Stimulated activated CD8-positive, alpha-beta memory T cell treated with anti-CD3 and anti-CD28 coated beads, Interleukin-4, amount 100 ng/mL, for 1 hour (primary cell): ENCODE data around the gene ANKRD36C.
A peak's percentile ranks its signal among the peaks of the same experiment; 100 is the strongest.
"Not testable (repeated sequence)": the region's sequence is repeated elsewhere in the genome, so short reads cannot be mapped to it uniquely, and the experiment has no call there.

Experiments used
- DNase-seq, 2 donors: peaks; one replicate each; pipeline ENCODE4 v3.0.0-alpha.2; 2020; ENCODE audit warnings: low read depth in 2 of 2, low spot score in 1 of 2

Gene ANKRD36C

DNA sequence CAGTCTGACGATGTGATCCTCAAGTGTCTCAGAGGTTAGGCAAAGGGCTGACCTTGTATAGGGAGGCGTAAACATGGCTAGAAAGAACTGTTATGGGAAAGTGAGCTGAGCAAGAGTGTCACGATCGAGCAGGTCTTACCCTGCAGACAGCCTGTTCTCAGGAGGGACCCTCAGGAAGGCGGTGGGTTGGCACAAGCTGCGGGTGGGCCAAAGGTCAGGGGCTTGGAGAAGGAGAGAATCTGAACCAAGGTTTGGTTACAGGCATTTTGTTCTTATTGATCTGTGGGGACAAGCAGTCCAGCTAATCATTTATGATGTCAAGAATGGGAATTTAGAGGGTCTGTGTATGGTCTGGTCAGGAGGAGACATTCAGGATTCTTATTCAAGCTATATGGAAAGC, 16.4 kb upstream of the ANKRD36C start:
- DNase-seq = not testable (repeated sequence)

DNA sequence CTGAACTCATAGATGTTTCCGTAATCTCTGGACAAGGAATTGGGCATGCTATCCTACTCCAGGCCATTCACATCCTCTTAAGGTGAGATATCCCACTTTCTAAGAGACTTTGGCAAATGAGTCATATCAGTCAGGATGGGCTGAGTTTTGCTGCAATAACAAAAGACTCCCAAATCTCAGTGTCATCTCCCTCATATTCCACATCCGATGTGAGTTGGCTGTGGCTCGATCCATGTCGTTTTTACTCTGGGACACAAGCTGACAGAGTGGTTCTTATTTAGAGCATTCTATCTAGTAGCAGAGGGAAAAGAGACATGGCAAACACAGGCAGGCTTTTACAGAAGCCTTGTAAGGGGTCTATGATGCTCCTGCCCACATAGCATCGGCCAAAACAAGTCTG, 14.6 kb upstream of the ANKRD36C start:
- DNase-seq = not testable (repeated sequence)

GRCh38 chr2:95992520-95993272, 1.1 kb upstream of the ANKRD36C start:
- peak in 1 of 2 donors; percentile 22 for DNase-seq

DNA sequence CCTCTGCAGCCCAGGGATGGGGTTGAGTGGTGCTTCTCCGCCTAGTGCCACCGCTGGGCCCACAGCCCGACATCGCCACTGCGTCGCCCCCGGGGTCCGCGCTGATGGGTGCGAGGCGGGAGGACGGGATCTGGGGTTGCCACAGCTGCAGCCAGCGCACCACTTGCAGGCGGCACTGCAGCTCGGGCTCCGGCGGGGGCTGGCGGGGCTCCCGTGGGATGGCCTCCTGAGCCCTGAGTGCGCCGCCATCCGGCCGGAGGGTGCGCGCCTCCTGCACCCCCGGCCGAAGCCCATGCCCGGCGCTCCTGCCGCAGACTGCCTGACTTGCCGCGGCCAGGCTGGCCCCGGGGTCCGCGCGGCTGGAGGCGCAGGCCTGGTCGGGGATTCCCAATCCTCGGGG, 478 bp upstream of the ANKRD36C start:
- peak in 1 of 2 donors; percentile 3 for DNase-seq

- not testable (repeated sequence) for DNase-seq
These were observed 740 bp downstream of the ANKRD36C start for GRCh38 chr2:95990884-95991283.

- not testable (repeated sequence) for DNase-seq
These were observed 40.0 kb downstream of the ANKRD36C start for GRCh38 chr2:95951662-95952061.

DNA sequence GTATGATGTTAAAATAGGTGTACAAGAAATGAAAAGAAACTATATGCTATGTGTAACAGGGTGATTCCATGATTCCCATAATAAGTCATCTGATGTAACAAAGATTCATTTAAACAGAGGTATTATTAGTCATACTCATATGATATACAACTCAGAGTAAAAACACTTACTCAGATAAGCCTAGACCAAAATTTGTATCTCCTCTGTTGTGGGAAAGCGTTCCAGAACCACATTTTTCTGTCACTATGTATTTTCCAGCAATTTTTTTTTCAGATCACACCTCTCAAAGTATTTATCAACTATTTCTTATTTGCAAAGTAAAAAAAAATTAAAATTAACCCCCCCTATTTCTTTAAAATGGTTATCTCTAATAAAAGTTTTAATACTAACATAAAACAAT, 43.6 kb downstream of the ANKRD36C start:
- DNase-seq = not testable (repeated sequence)

GRCh38 chr2:95939947-95940346, 51.7 kb downstream of the ANKRD36C start:
- DNase-seq = not testable (repeated sequence)

- not testable (repeated sequence) for DNase-seq
These were observed 60.9 kb downstream of the ANKRD36C start for GRCh38 chr2:95930740-95931139.

GRCh38 chr2:95917007-95917406, 74.6 kb downstream of the ANKRD36C start:
- DNase-seq = not testable (repeated sequence)

- DNase-seq = not testable (repeated sequence)
These were observed 76.5 kb downstream of the ANKRD36C start for GRCh38 chr2:95915131-95915530.

DNA sequence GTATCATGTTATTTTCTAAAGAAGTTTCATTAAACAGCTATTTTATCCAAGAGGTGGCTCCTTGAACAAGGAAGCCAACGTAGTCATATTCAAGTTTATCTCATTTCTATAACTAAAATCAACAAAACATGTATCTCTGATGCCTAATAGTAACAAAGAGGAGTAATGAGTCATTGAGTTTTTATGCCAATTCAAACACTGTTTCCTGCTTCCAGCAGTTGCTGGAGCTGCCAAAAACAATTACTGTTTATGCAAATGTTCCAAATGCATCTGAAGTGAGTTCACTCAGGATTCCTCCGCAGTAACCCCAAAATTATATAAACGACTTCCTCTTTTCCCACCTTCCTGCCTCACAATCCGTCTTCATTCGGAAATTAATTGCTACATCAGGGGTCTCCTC, 80.2 kb downstream of the ANKRD36C start:
- DNase-seq = not testable (repeated sequence)

GRCh38 chr2:95894443-95894842, 97.2 kb downstream of the ANKRD36C start:
- not testable (repeated sequence) for DNase-seq

- not testable (repeated sequence) for DNase-seq
These were observed 123.7 kb downstream of the ANKRD36C start for GRCh38 chr2:95867929-95868328.

DNA sequence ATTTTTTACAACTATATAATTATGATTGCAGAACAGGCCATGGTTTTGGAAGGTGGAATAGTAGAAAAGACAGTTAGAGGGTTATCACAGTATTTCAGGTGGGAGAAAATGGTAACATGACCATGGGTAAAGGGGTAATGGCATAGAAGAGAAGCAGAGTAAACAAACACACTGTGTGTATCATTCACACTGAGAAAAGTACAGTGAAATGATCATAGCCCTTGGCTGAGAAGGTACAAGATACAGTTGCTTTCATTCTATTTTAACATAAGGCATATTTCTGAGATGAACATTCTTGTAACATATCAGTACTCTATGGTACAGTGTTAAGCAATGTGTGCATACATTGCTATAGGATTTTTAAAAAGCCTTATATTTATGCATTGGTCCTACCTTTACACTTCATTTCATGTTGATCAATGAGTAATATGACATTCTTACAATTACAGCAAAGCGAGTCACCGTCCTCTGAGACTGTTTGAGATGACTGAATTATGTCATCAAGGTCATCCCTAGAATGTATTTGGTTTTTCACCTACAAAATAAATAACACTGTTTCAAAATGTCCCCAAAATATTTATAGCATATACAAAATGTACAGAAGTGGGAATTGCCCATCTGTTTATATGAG, 124.5 kb downstream of the ANKRD36C start:
- not testable (repeated sequence) for DNase-seq

- DNase-seq = not testable (repeated sequence)
These were observed 129.5 kb downstream of the ANKRD36C start for GRCh38 chr2:95862121-95862520.

- no peak for DNase-seq
These were observed 155.5 kb downstream of the ANKRD36C start for GRCh38 chr2:95836151-95836550.

DNA sequence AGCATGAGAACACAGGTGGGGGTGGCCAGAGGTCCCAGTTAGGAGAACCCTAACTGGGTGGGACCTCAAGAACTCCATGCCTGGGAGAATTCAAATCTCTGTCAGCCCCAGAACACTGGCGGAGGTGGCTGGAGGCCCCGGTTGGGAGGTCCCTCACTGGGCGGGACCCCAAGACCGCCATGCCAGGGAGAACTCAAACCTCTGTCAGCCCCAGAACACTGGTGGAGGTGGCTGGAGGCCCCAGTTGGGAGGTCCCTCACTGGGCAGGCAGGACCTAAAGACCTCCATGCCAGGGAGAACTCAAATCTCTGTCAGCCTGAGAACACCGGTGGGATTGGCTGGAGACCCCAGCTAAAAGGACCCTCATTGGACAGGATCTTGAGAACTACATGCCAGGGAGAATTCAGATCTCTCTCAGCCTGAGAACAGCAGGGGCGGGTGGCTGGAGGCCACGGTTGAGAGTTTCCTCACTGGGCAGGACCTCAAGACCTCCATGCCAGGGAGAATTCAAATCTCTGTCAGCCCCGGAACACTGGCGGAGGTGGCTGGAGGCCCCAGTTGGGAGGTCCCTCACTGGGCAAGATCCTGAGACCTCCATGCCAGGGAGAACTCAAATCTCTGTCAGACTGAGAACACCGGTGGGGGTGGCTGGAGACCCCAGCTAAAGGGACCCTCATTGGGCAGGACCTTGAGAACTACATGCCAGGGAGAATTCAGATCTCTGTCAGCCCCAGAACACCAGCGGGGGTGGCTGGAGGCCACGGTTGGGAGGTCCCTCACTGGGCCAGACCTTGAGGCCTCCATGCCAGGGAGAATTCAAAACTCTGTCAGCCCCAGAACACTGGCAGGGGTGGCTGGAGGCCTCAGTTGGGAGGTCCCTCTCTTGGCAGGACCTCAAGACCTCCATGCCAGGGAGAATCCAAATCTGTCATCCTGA, 157.3 kb downstream of the ANKRD36C start:
- DNase-seq = not testable (repeated sequence)

DNA sequence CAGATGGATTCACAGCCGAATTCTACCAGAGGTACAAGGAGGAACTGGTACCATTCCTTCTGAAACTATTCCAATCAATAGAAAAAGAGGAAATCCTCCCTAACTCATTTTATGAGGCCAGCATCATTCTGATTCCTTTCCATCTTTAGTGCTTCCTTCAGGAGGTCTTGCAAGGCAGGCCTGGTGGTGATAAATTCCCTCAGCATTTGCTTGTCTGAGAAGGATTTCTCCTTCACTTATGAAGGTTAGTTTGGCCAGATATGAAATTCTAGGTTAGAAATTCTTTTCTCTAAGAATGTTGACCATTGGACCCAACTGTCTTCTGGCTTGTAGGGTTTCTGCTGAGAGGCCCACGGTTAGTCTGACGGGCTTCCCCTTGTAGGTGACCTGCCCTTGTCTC, 167.4 kb downstream of the ANKRD36C start:
- not testable (repeated sequence) for DNase-seq

DNA sequence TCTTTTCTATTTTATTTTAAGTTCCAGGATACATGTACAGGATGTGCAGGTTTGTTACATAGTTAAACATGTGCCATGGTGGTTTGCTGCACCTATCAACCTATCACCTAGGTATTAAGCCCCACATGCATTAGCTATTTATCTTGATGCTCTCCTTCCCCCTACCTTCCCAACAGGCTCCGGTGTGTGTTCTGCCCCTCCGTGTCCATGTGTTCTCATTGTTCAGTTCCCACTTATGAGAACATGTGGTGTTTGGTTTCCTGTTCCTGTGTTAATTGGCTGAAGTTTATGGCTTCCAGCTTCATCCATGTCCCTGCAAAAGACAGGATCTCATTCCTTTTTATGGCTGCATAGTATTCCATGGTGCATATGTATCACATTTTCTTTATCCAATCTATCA, 174.1 kb downstream of the ANKRD36C start:
- not testable (repeated sequence) for DNase-seq

DNA sequence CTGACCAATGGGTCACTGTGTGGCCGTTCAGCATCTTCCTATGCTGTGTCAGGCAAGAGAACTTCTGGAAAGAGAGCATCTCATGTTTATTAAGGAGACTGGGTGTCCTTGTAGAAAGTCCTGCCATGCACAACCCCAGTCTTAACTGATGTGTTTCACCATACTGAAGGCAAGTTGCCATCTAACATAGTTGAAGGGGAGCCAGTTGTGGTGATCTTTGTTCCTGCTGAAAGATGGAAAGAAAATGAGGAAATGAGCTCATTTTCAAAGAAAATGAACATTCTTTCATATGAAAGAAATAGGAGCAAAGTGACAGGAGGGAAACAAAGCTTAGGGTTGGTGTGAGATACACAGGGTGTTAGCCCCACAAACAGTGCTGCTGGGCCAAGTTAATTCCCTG, 178.3 kb downstream of the ANKRD36C start:
- not testable (repeated sequence) for DNase-seq
